Loucy (cell line): ENCODE results near the gene OR2AG2.

Experiments
- EZH2phosphoT487 ChIP-seq: fragments of 200-600 bp; IDR thresholded peaks from 2 replicates; pipeline ENCODE4 v1.6.1; 2018; ENCODE audit warnings: antibody characterized with exemption, mild to moderate bottlenecking, moderate library complexity, borderline replicate concordance
- TF ChIP-seq, protein P1 (sequence below): fragments of 200-600 bp; sonication (generic); conservative IDR thresholded peaks from 2 replicates; pipeline ENCODE4 v1.5.1; 2014; ENCODE audit warnings: mild to moderate bottlenecking, antibody characterized with exemption, low read length

DNA sequence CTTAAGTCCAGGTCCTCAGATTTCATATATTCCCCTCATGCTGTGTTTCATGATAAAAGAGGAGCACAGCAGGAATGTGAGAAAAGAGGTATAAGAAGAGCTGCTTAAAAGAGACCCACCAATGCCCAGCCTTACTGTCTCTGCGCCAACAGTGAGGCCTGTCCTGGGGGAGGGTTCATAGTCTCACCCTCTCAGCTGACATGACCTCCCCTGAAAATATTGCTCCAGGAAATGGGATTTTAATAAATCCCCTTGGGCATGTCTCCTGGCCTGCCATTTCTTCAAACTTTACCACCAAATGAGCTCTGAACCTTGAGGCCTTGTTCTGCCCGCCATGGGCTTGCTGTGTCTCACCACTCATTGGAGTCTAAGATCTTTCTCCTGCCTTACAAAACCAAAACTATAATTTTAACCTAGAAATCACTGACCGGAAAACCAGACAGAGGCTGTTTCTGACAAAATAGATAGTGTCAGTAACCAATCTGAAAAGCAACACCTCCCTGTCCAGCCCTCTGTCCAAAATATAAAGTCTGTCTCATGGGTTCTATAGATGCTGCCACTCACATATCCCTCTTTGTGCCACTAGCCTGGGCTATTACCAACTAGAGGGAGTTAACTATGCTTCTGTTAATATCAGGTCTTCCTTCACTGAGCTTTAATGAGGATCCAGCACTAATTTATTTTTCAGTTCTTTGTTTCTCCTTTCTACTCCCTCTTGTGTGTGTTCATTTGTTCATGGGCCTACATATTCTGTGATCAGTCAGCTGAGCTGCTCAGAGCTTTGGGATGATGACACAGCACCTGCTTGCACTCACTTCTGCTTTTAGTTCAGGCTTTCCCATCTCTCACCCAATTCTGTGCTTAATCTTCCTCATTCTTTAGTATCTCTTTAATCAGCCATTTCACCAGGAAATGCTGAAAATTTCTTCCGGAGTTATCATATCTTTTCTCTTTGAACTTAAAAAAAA lies at the start of gene OR2AG2:
- TF ChIP-seq, protein P1, sequence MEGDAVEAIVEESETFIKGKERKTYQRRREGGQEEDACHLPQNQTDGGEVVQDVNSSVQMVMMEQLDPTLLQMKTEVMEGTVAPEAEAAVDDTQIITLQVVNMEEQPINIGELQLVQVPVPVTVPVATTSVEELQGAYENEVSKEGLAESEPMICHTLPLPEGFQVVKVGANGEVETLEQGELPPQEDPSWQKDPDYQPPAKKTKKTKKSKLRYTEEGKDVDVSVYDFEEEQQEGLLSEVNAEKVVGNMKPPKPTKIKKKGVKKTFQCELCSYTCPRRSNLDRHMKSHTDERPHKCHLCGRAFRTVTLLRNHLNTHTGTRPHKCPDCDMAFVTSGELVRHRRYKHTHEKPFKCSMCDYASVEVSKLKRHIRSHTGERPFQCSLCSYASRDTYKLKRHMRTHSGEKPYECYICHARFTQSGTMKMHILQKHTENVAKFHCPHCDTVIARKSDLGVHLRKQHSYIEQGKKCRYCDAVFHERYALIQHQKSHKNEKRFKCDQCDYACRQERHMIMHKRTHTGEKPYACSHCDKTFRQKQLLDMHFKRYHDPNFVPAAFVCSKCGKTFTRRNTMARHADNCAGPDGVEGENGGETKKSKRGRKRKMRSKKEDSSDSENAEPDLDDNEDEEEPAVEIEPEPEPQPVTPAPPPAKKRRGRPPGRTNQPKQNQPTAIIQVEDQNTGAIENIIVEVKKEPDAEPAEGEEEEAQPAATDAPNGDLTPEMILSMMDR: no peak
- no peak for TF ChIP-seq EZH2phosphoT487
